Measurements from ENCODE around the gene FBXO9.

FBXO9 gene

DNA sequence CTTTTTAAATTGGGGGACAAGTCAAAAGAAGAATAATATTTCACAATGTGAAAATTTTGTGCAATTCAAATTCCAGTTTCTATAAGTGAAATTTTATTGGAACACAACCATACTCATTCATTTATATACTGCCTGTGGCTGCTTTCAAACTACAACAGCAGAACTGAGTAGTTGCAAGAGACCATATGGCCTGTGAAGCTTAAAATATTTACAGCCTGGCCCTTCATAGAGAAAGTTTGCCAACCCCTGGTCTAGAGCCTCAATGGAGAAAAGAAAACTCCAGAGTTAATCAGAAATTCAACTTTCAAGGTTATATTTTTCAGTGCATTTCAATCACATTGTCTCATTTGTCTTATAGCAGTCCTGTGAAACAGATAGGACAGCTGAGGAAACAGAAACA, 26.6 kb upstream of the FBXO9 start:
- TF ChIP-seq, protein P1, sequence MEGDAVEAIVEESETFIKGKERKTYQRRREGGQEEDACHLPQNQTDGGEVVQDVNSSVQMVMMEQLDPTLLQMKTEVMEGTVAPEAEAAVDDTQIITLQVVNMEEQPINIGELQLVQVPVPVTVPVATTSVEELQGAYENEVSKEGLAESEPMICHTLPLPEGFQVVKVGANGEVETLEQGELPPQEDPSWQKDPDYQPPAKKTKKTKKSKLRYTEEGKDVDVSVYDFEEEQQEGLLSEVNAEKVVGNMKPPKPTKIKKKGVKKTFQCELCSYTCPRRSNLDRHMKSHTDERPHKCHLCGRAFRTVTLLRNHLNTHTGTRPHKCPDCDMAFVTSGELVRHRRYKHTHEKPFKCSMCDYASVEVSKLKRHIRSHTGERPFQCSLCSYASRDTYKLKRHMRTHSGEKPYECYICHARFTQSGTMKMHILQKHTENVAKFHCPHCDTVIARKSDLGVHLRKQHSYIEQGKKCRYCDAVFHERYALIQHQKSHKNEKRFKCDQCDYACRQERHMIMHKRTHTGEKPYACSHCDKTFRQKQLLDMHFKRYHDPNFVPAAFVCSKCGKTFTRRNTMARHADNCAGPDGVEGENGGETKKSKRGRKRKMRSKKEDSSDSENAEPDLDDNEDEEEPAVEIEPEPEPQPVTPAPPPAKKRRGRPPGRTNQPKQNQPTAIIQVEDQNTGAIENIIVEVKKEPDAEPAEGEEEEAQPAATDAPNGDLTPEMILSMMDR (IDR thresholded peaks at IDR 0.05; ENCODE audit: low read depth, low read length, poor library complexity, severe bottlenecking) = no peak
- no peak for TF ChIP-seq EZH2phosphoT487 (IDR thresholded peaks at IDR 0.05; ENCODE audit: borderline replicate concordance, low read length)
- H3F3A ChIP-seq (ENCODE audit: control insufficient read depth, insufficient read depth) = no peaks in the 10 kb centered on the region
- no peaks in the 10 kb centered on the region for H3K9me2 ChIP-seq (replicated peaks; ENCODE audit: control insufficient read depth, low read length)
- H3K79me2 ChIP-seq (ENCODE audit: control insufficient read depth, low read length) = no peaks in the 10 kb centered on the region
- H3K36me3 ChIP-seq (ENCODE audit: control insufficient read depth, low read length) = peaks cover 4% of the 10 kb centered on the region; the same call in 1 of the 2 replicates
- no peak overlapping the region for H3K4me3 ChIP-seq (ENCODE audit: low read length)
- no peaks in the 10 kb centered on the region for H3K4me1 ChIP-seq (ENCODE audit: control insufficient read depth, low read length)
- H4K20me1 ChIP-seq (ENCODE audit: control insufficient read depth, insufficient read depth, low read depth, low read length) = no peaks in the 10 kb centered on the region
- no peak overlapping the region for H3K27ac ChIP-seq (ENCODE audit: low read depth, low read length)
- no peak overlapping the region for H3K4me2 ChIP-seq (ENCODE audit: low read length)
- no peaks in the 10 kb centered on the region for H3K9me3 ChIP-seq (ENCODE audit: control insufficient read depth, insufficient read depth, low read length)
- no peaks in the 10 kb centered on the region for H3K27me3 ChIP-seq (ENCODE audit: control insufficient read depth, low read length)

DNA sequence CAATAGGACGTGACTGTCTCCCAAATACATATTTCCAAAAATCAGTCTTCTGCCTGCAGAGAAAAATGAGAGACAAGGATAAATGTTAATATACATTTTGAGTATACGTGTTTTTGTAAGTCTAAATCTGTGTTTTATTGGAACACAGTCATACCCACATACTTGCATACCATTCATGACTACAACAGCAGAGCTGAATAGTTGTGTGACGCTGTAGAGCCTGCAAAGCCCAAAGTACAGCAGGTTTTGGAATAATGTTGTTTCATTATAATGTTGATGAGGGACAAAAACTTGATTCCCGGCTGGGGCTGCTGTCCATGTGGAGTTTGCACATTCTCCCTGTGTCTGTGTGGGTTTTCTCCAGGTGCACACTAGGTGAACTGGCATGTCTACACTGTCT, 23.8 kb upstream of the FBXO9 start:
- H3K27ac ChIP-seq (ENCODE audit: low read depth, low read length) = no peak overlapping the region
- H3F3A ChIP-seq (ENCODE audit: control insufficient read depth, insufficient read depth) = no peaks in the 10 kb centered on the region
- H3K4me3 ChIP-seq (ENCODE audit: low read length) = no peak overlapping the region
- TF ChIP-seq, protein P1 (IDR thresholded peaks at IDR 0.05; ENCODE audit: low read depth, low read length, poor library complexity, severe bottlenecking) = no peak
- TF ChIP-seq EZH2phosphoT487 (IDR thresholded peaks at IDR 0.05; ENCODE audit: borderline replicate concordance, low read length) = no peak
- no peaks in the 10 kb centered on the region for H3K4me1 ChIP-seq (ENCODE audit: control insufficient read depth, low read length)
- no peaks in the 10 kb centered on the region for H3K27me3 ChIP-seq (ENCODE audit: control insufficient read depth, low read length)
- no peak overlapping the region for H3K4me2 ChIP-seq (ENCODE audit: low read length)
- H4K20me1 ChIP-seq (ENCODE audit: control insufficient read depth, insufficient read depth, low read depth, low read length) = no peaks in the 10 kb centered on the region
- peaks cover 4% of the 10 kb centered on the region; the same call in 1 of the 2 replicates for H3K36me3 ChIP-seq (ENCODE audit: control insufficient read depth, low read length)
- no peaks in the 10 kb centered on the region for H3K9me2 ChIP-seq (replicated peaks; ENCODE audit: control insufficient read depth, low read length)
- H3K9me3 ChIP-seq (ENCODE audit: control insufficient read depth, insufficient read depth, low read length) = no peaks in the 10 kb centered on the region
- H3K79me2 ChIP-seq (ENCODE audit: control insufficient read depth, low read length) = no peaks in the 10 kb centered on the region

DNA sequence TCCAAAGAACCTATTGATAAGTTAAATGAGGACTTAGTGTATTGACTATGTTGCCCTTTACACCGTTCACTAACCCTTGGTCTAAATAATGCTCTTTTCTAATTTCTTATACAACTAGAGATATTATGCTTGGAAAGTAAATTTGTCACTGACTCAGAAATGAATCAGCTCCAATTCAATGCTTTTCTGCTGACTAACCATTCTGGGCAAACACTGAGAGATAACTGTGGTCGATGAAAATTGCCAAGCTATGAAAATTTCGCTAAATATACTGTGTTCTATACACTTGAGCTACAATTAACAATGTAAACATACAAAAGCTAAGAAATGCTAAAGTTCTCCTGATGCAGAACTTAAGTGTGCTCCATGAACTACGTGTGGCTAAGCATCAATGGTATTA, 23.1 kb upstream of the FBXO9 start:
- no peaks in the 10 kb centered on the region for H3F3A ChIP-seq (ENCODE audit: control insufficient read depth, insufficient read depth)
- no peaks in the 10 kb centered on the region for H3K9me2 ChIP-seq (replicated peaks; ENCODE audit: control insufficient read depth, low read length)
- no peaks in the 10 kb centered on the region for H3K79me2 ChIP-seq (ENCODE audit: control insufficient read depth, low read length)
- no peak overlapping the region for H3K27ac ChIP-seq (ENCODE audit: low read depth, low read length)
- H3K9me3 ChIP-seq (ENCODE audit: control insufficient read depth, insufficient read depth, low read length) = no peaks in the 10 kb centered on the region
- no peak overlapping the region for H3K4me3 ChIP-seq (ENCODE audit: low read length)
- TF ChIP-seq, protein P1 (IDR thresholded peaks at IDR 0.05; ENCODE audit: low read depth, low read length, poor library complexity, severe bottlenecking) = no peak
- no peak for TF ChIP-seq EZH2phosphoT487 (IDR thresholded peaks at IDR 0.05; ENCODE audit: borderline replicate concordance, low read length)
- H3K4me2 ChIP-seq (ENCODE audit: low read length) = no peak overlapping the region
- no peaks in the 10 kb centered on the region for H4K20me1 ChIP-seq (ENCODE audit: control insufficient read depth, insufficient read depth, low read depth, low read length)
- H3K36me3 ChIP-seq (ENCODE audit: control insufficient read depth, low read length) = peaks cover 4% of the 10 kb centered on the region; the same call in 1 of the 2 replicates
- H3K27me3 ChIP-seq (ENCODE audit: control insufficient read depth, low read length) = no peaks in the 10 kb centered on the region
- no peaks in the 10 kb centered on the region for H3K4me1 ChIP-seq (ENCODE audit: control insufficient read depth, low read length)
